H1 (cell line): ENCODE results near the gene LBH. TPM values are rescaled to one million over a fixed set of nuclear protein-coding genes. Genes with fewer than 3 reads are reported as not detected.

ENCODE experiments used
- RNF2 ChIP-seq: fragments of 200-900, 300-1000 bp; sonication (generic); IDR thresholded peaks from 2 replicates; pipeline ENCODE4 v1.7.1; 2016; ENCODE audit warnings: borderline replicate concordance, low read depth, mild to moderate bottlenecking, antibody characterized with exemption, low read length; ENCODE audit not compliant: poor library complexity, severe bottlenecking; ENCODE audit errors: missing control alignments
- polyA plus RNA-seq, 7 experiments: library from polyadenylated mRNA; depleted of rRNA in 3 of 7; stranded (reverse) in 5 of 7; unstranded in 2 of 7; fragments of >200 nt in 5 of 7; fragments of 200-250 nt in 2 of 7; gene quantifications; 1 replicate in 5 of 7; 2 replicates in 1 of 7; 4 replicates in 1 of 7; pipeline versions ENCODE4 v1.2.1 to v1.2.3, GENCODE V29; 2011 to 2013; ENCODE audit warnings: missing spikeins in 2 of 7, mixed read lengths in 2 of 7
- total RNA-seq: library from RNA; stranded (reverse); fragmentation: NEBNext Ultra II Directional; extraction: Animal tissue kit (Norgen Biotek cat#: 25700); gene quantifications from 2 replicates; pipeline ENCODE4 v1.2.1, GENCODE V29; 2021

Gene LBH
- total and polyA plus RNA-seq, 2 of the 8 experiments (the other 6 are each of a cell fraction or from before 2014, with no cell fraction given): 25.7 to 34.5 TPM

GRCh38 chr2:30267161-30267975 is 36.0 kb downstream of the LBH start (continued):
- no peak for TF ChIP-seq RNF2
